DND-41 (cell line): ENCODE data around the gene TBCD.
"Not testable (repeated sequence)": the region's sequence is repeated elsewhere in the genome, so short reads cannot be mapped to it uniquely, and the experiment has no call there.

Experiments
- ATAC-seq: fragments of 200-7000 bp; cut with Tn5 transposase; 3 replicates; pipeline ENCODE4 v1.9.1; 2021; ENCODE audit warnings: low read depth; ENCODE audit not compliant: insufficient read depth
- DNase-seq: peaks from one replicate; pipeline ENCODE4 v3.0.0-alpha.2; 2020
- H2AFZ ChIP-seq: 2 replicates; pipeline ENCODE4 v1.6.0; 2012; ENCODE audit warnings: low read depth, low read length
- H3K27ac ChIP-seq: 2 replicates; pipeline ENCODE4 v1.5.1; 2012; ENCODE audit warnings: low read length, inconsistent platforms
- H3K27me3 ChIP-seq: fragments of 200-600 bp; sonication (generic); 2 replicates; pipeline ENCODE4 v1.6.0; 2012; ENCODE audit warnings: low read length, mild to moderate bottlenecking, inconsistent platforms; ENCODE audit not compliant: insufficient read depth, poor library complexity
- H3K36me3 ChIP-seq: 2 replicates; pipeline ENCODE4 v1.5.1; 2012; ENCODE audit warnings: low read length, inconsistent platforms; ENCODE audit not compliant: insufficient read depth
- H3K4me1 ChIP-seq: 2 replicates; pipeline ENCODE4 v1.5.1; 2012; ENCODE audit warnings: mild to moderate bottlenecking, low read length; ENCODE audit not compliant: insufficient read depth
- H3K4me2 ChIP-seq: 2 replicates; pipeline ENCODE4 v1.6.0; 2012; ENCODE audit warnings: mild to moderate bottlenecking, moderate library complexity, low read length, inconsistent platforms; ENCODE audit not compliant: insufficient read depth
- H3K4me3 ChIP-seq, 2 experiments: fragments of 200-600 bp in 1 of 2; shearing (Covaris generic) in 1 of 2; 2 replicates each; pipeline ENCODE4 v1.5.1; 2012 to 2016; ENCODE audit warnings: inconsistent platforms in 2 of 2, low read length in 2 of 2, mild to moderate bottlenecking in 2 of 2, low read depth in 1 of 2, moderate library complexity in 1 of 2
- H3K79me2 ChIP-seq: 2 replicates; pipeline ENCODE4 v1.6.0; 2012; ENCODE audit warnings: low read length, inconsistent platforms; ENCODE audit not compliant: insufficient read depth
- H3K9ac ChIP-seq: 2 replicates; pipeline ENCODE4 v1.6.0; 2012; ENCODE audit warnings: low read depth, mild to moderate bottlenecking, inconsistent platforms, low read length, moderate library complexity
- H3K9me3 ChIP-seq: 2 replicates; pipeline ENCODE4 v1.5.1; 2012; ENCODE audit warnings: low read length, moderate library complexity, mild to moderate bottlenecking, inconsistent platforms; ENCODE audit not compliant: insufficient read depth, severe bottlenecking
- H4K20me1 ChIP-seq: 2 replicates; pipeline ENCODE4 v1.6.0; 2012; ENCODE audit warnings: low read length; ENCODE audit not compliant: insufficient read depth
- EZH2 ChIP-seq: IDR thresholded peaks from 3 replicates; pipeline ENCODE4 v1.6.1; 2012; ENCODE audit warnings: borderline replicate concordance, low read depth, mild to moderate bottlenecking, moderate library complexity, low read length, inconsistent platforms; ENCODE audit not compliant: severe bottlenecking
- TF ChIP-seq, protein P1 (sequence below): IDR thresholded peaks from 2 replicates; pipeline ENCODE4 v1.5.1; 2012; ENCODE audit warnings: borderline replicate concordance, low read length, moderate library complexity, mild to moderate bottlenecking; ENCODE audit not compliant: poor library complexity, severe bottlenecking; ENCODE audit errors: extremely low read depth

Gene TBCD

GRCh38 chr17:82966415-82966814 lies 214.6 kb downstream of the TBCD start:
- ATAC-seq (no peak), DNase-seq (no peak)
- Histone ChIP-seq H3K4me1 (no peaks in the 10 kb centered on the region), H3K9ac (no peak overlapping the region), H4K20me1 (peaks cover 29% of the 10 kb centered on the region), H3K4me2 (no peak overlapping the region), H3K4me3 (no peak overlapping the region), H3K36me3 (peaks cover 67% of the 10 kb centered on the region), H3K27me3 (no peaks in the 10 kb centered on the region), H3K79me2 (peaks cover 26% of the 10 kb centered on the region), H3K9me3 (no peaks in the 10 kb centered on the region), H3K27ac (no peak overlapping the region), H2AFZ (no peak overlapping the region)
- TF ChIP-seq EZH2 = no peak
- TF ChIP-seq, protein P1, sequence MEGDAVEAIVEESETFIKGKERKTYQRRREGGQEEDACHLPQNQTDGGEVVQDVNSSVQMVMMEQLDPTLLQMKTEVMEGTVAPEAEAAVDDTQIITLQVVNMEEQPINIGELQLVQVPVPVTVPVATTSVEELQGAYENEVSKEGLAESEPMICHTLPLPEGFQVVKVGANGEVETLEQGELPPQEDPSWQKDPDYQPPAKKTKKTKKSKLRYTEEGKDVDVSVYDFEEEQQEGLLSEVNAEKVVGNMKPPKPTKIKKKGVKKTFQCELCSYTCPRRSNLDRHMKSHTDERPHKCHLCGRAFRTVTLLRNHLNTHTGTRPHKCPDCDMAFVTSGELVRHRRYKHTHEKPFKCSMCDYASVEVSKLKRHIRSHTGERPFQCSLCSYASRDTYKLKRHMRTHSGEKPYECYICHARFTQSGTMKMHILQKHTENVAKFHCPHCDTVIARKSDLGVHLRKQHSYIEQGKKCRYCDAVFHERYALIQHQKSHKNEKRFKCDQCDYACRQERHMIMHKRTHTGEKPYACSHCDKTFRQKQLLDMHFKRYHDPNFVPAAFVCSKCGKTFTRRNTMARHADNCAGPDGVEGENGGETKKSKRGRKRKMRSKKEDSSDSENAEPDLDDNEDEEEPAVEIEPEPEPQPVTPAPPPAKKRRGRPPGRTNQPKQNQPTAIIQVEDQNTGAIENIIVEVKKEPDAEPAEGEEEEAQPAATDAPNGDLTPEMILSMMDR = no peak

- Histone ChIP-seq H3K9ac (no peak overlapping the region), H3K79me2 (peaks cover 30% of the 10 kb centered on the region), H3K4me2 (no peak overlapping the region), H3K4me3 (no peak overlapping the region), H3K36me3 (peaks cover 56% of the 10 kb centered on the region), H3K9me3 (no peaks in the 10 kb centered on the region), H3K4me1 (no peaks in the 10 kb centered on the region), H3K27ac (no peak overlapping the region), H4K20me1 (peaks cover 29% of the 10 kb centered on the region), H3K27me3 (no peaks in the 10 kb centered on the region), H2AFZ (no peak overlapping the region)
- TF ChIP-seq, protein P1 = no peak
- TF ChIP-seq EZH2 = no peak
- ATAC-seq = no peak
- no peak for DNase-seq
Measured at GRCh38 chr17:82967268-82968032, 215.6 kb downstream of the TBCD start.

- H3K9ac ChIP-seq, H3K27ac ChIP-seq, H3K9me3 ChIP-seq, H3K4me3 ChIP-seq, ATAC-seq, H3K4me1 ChIP-seq, H3K27me3 ChIP-seq, H3K4me2 ChIP-seq, H2AFZ ChIP-seq, DNase-seq: not testable (repeated sequence)
- peaks cover 49% of the 10 kb centered on the region for H3K36me3 ChIP-seq
- peaks cover 33% of the 10 kb centered on the region for H4K20me1 ChIP-seq
- peaks cover 36% of the 10 kb centered on the region for H3K79me2 ChIP-seq
Measured at GRCh38 chr17:82968033-82968841, 216.4 kb downstream of the TBCD start.

DNA sequence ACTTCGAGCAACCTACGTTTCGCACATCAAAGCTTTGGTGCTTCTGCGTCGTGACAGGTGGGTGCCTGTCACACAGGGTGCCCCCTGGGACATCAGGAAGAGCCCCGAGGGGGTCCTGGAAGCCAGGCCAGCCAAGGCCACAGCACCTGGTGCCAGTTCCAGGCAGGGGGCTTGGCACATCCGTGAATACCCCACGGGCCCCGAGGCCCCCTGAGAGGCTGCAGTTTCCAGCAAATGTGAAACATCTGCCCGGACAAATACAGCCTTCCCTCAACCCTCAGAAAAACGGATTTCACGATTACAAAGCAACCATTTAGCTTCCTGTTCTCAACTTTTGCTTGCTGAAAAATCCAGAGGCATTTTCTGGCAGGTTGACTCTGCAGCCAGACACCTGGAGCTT lies 218.2 kb downstream of the TBCD start:
- Histone ChIP-seq H3K9me3 (no peaks in the 10 kb centered on the region), H3K9ac (no peak overlapping the region), H3K4me3 (no peak overlapping the region), H3K36me3 (peaks cover 46% of the 10 kb centered on the region), H3K4me2 (no peak overlapping the region), H3K79me2 (peaks cover 49% of the 10 kb centered on the region), H3K4me1 (no peaks in the 10 kb centered on the region), H3K27ac (no peak overlapping the region), H4K20me1 (peaks cover 45% of the 10 kb centered on the region), H3K27me3 (no peaks in the 10 kb centered on the region), H2AFZ (no peak overlapping the region)
- TF ChIP-seq, protein P1 = no peak
- TF ChIP-seq EZH2 = no peak
- ATAC-seq (no peak), DNase-seq (no peak)
